Measurements from ENCODE around the gene KCNT1.

The KCNT1 gene

DNA sequence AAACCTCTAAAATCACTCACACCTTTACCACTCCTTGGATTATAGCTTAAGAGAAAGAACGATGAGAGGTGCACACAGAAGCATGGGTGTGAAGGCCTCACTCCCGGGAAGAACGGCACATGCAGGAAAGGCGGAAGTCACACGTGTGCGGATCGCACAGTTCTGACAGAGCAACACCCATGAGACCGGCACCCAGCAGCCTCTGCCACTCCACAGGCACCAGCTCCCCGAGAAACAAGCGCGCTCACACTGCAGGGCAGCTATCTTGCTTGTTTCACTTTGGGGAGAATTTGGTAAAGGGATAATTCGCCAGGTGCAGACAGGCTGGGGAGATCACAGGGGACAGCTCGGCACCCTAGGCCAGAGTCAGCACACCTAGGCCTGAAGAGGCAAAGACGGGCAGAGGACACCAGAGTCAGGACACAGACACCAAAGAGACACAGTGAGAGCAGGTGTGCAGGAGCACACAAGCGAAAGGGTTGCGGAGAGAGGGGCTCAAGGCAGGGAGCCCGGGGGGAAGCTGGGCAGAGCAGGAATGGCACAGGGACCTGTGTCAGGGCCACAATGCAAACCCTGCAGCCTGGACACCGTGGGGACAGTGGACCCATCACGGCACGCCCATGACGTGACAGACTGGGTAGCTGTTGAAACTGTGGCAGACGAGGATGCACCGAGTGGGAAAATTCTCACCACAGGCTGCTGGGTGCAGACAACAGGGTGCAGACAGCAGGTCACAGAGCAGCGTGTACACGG is 123.6 kb downstream of the KCNT1 start:
- DNase-seq: no peak

GRCh38 chr9:135826188-135826545 is 124.2 kb downstream of the KCNT1 start:
- DNase-seq: no peak

- no peak for DNase-seq
Measured at GRCh38 chr9:135827301-135827700, 125.3 kb downstream of the KCNT1 start.

DNA sequence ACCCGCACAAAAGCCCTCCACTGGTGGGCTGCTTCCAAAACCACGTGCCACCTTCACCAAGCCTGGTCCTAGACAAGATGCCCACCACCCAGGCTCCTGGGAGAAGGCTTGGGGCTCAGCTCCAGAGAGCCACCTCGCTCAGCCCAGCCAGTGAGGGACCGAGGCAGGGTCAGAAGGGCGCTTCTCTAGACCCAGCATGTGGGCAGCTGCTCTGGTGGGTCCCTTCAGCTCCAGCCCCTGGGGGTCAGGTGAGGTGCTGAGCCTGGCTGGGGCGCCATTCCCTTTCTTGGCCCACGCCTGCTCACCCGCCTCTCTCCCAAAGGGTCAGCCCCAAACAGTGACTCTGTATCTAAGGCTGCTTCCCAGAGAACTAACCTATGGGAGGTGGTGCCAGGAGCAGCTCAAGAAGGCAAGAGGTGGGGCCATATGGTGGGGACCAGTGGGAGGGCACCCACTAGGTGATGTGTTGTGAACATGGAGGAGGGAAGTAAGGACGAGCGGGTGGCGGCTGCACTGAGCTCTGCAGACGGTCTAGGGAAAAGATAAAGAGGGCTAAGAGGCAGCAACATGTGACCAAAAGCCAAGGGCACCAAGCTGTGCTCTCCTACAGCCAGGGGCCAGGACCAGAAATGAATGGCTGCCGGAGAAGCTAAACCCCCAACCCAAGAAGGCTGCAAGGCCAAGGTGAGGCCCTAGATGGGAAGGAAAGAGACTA is 126.0 kb downstream of the KCNT1 start:
- DNase-seq: no peak

- no peak for DNase-seq
Measured at GRCh38 chr9:135828656-135829055, 126.7 kb downstream of the KCNT1 start.

DNA sequence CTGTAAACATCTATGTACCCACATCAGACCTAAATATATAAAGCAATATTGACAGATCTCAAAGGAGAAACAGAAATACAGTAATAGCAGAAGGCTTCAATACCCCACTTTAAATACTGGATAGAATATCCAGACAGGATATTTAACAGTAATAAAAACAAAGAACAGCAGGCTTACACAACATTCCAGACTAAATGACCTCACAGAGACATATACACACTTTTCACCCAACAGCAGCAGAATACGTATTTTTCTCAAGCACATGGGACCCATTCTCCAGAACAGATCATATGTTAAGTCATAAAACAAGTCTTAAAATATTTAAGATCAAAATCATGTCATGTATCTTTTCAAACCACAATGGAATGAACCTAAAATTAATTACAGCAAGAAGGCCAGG is 128.5 kb downstream of the KCNT1 start:
- no peak for DNase-seq

DNA sequence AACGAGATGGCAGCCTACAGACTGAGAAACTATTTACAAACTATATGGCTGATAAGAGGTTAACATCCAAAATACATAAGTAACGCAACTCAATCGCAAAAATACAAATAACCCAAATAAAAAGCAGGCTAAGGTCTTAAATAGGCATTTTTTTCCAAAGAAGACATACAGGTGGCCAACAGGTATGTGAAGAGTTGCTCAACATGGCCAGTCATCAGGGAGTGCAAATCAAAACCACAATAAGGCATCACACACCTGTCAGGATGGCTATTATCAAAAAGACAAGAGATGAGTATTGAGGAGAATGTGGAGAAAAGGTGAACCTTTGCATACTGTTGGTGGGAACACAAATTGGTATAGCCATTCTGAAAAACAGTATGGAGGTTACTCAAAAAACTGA is 131.9 kb downstream of the KCNT1 start:
- no peak for DNase-seq

DNA sequence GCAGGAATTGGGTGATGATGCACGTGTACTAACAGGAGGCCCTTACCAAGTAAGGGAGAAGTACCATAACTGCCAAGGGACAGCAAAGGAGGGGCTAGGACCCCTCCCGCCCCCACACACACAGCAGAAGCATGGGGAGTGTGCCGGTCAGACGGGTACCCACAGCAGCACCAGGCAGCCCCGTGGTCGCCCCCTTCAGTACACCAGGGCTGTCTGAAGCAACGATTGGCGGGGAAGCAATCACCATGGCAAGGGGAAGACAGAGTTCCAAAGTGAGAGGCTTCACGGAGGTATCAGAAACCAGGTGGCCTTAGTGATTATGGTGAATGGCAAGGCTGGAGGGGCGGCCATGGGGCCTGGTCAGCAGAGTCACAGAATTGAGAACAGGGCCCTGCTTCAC is 133.1 kb downstream of the KCNT1 start:
- no peak for DNase-seq

GRCh38 chr9:135839516-135839915 is 137.5 kb downstream of the KCNT1 start:
- no peak for DNase-seq

- no peak for DNase-seq
Measured at GRCh38 chr9:135840107-135840506, 138.1 kb downstream of the KCNT1 start.

GRCh38 chr9:135840539-135840938 is 138.6 kb downstream of the KCNT1 start:
- DNase-seq: no peak

All from activated T-cell treated with anti-CD3 and anti-CD28 coated beads for 4 hours (primary cell).